ENCODE measurements around the gene RIPOR2. TPM values are rescaled to one million over a fixed set of nuclear protein-coding genes. Genes with fewer than 3 reads are reported as not detected.

Gene RIPOR2
- total RNA-seq, 1 donor from 2014 or later, result 3.1 TPM

DNA sequence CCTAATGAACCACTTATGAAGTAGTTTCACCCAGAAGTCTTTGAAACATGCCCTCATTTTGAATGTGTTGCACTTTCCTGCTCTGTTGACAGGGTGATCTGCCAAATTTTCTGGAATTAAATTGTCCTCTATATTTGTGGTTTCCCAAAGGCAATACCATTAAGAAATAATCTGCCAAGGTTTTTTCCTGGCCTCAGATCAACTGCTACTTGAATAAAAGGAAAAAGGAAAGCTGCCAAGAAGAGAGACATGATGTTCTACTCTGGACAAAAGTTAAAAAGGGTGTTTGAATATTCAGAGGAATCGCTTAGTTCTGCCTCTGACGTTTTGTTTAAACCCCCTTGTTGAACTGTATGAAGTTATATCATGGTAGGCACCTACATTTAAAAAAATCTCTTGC, 99.7 kb downstream of the RIPOR2 start:
- ATAC-seq (ENCODE audit: poor library complexity) (peak; percentile 38), DNase-seq (no peak)
- intact Hi-C loops (cut with DNase I), result no loop called here

DNA sequence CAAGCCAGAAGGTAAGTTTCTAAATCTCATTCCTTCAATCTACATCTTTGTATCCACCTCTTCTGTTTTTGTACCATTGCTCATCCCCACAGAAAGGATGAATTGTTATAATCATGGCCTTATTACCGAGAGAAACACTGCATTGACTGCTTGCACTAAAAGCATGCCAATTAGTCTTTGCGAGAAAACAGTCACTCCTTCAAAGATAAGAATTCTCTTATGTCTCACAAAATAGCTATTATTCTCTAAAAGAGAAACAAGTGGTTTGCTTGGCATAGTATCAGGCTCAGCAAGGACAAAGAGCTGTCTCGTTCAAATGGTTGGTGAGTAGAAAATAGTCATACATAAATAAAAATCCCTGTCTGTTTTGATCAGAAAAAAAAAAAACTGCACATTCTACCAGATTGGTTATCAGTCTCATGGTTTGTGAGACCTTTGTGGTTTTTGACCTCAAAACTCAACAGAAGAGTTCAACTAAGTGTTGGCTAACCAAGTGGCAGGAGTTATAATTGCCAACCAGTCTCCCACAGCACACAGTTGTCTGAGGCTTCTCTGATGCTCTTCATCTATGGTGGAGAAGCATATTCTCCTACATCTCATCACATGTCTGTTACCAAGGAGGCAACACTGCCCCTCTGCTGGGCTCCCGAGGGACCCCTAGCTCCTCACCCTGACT, 101.9 kb downstream of the RIPOR2 start:
- no peak for ATAC-seq (ENCODE audit: poor library complexity)
- no peak for DNase-seq
- intact Hi-C loops (cut with DNase I), result no loop called here

DNA sequence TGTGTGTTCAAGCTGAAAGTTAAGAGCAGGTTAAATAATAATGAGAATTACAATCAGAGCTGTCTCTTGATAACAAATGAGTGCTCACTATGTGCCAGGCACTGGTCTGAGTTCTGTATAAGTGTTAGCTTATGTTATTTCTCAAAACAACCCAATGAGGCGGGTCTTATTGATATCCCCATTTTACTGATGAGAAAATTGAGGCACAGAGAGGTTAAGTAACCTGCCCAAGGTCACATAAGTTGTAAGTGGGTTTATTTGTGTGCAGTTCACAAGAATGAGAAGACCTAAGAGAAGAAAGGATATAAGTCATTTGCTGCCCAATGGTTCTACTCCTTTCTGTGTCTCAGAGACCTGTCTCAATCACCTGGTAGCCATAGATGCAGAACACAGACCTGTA, 103.0 kb downstream of the RIPOR2 start:
- no peak for ATAC-seq (ENCODE audit: poor library complexity)
- no peak for DNase-seq
- intact Hi-C loops (cut with DNase I), result no loop called here

DNA sequence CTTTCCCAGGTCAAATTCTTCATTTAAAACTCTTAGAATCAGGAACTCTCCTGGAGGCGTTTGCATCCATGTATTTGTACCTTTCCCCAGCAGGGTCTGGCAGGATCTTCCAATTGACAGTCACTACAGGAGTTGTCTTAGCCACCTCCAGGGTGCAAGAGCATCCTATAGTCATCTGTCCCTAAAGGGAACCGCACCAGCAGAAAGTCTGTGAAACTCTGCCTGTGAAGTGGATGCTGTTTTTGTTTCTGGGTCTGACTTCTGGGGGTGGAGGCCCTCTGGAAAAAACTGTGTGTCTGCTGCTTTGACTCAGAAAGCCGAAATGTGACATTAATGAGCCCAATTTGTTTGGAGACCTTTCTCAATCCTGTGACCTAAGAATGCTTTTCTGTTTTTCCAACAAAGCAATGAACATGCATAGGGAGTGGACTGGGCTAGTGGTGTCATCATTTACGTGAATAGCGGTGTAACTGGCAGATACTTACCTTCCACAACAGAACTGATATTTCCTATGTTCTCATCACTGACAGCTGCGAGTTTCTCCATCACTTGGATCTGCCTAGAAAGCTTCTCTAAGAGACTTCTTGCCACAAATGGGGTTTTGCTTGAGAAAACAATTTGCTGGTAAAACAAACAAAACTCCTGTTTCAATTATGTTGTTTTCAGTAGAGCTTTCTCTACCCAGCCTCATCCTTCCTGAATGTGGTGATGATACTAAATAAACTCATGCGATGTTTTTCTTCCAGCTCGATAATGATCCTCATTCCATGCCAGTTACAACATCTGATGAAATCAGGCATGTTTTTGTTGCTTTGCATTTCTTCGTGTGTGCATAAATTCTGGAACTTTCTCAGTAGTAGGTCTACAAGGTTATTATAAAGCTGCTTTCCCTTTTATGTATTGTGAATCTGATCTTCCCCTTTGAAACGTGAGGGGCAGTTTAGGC, 103.7 kb downstream of the RIPOR2 start:
- DNase-seq (no peak), ATAC-seq (ENCODE audit: poor library complexity) (no peak)
- intact Hi-C loops (cut with DNase I), result no loop called here

DNA sequence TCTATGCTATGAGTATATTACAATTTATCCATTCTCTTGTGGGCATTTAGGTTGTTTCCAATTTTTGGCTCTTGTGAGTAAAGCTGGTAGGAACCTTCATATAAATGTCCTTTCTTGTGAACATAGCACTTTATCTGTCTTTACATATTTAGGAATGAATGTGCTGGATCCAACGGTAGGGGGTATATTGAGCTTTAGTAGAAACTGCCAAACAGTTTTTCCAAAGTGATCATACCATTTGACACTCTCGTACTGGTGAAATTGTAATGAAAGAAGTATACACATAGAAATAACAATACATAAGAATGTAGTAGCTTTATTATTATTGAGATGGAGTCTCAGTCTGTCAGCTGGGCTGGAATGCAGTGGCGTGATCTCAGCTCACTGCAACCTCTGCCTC, 106.1 kb downstream of the RIPOR2 start:
- ATAC-seq (ENCODE audit: poor library complexity) (no peak), DNase-seq (no peak)
- intact Hi-C loops (cut with DNase I), result no loop called here

DNA sequence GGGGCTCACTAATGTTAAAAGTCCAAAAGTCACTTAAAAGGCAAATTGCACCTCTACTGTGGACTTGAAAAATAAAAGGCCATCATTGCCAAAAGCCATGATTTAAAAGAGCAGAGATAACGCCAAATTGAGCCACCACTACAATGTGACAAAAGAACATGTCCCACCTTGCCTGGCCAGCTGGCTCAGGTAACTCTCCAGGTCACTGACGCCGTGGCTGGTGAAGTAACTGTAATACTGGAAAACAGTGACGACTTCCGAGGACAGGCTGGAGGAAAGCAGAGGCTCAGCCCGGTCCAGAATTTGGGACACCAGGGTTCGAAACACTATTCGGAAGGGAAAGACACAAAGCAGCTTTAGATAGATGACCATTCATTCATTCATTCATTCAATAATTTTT, 107.8 kb downstream of the RIPOR2 start:
- ATAC-seq (ENCODE audit: poor library complexity), result no peak
- intact Hi-C loops (cut with DNase I), result no loop called here

DNA sequence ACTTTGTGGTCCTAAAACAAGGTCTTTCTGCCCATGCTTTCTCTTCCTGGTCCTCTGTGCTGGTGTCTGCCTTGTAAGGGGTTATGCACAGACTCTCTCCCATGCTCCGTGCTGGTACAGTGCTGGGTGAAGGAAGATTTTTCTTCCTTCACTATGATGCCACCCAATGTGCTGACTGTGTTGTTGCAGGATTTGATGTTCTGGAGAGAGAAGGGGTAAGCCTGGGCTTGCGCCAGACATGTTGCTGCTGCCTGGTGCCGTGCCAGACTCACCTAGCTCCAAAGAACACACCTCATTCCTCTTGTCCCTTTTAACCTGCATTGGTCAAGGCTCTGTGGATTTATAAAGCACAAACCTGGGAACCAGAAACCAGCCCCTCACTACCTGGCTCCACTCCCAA, 108.6 kb downstream of the RIPOR2 start:
- intact Hi-C loops (cut with DNase I), result no loop called here
- DNase-seq (no peak), ATAC-seq (ENCODE audit: poor library complexity) (no peak)

More for the DNA sequence above, 107.8 kb downstream of the RIPOR2 start:
- no peak for DNase-seq

DNA sequence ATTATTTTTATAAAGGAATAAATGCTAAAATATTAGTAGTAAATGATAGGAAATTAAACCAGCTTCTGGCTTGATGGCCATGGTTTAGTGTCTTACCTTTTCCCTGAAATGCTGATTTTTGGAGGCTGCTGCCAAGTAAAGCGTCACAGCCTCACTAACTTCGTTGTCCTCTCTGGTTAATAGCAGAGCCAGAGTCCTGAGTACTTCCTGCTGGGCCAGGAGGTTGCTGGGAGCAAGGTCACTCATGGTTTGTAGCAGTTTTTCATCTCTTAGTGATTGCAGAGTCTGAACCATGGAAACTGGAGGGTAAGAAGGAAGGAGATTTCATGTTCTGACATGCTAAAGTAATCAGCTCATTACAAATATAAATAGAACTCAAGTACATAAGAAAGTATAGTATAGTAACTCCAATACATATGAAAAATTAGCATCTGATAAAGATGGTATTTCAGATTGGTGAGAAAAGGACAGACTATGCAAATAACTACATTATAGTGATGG, 110.6 kb downstream of the RIPOR2 start:
- intact Hi-C loops (cut with DNase I), result no loop called here
- ATAC-seq (ENCODE audit: poor library complexity), result no peak
- DNase-seq, result no peak

DNA sequence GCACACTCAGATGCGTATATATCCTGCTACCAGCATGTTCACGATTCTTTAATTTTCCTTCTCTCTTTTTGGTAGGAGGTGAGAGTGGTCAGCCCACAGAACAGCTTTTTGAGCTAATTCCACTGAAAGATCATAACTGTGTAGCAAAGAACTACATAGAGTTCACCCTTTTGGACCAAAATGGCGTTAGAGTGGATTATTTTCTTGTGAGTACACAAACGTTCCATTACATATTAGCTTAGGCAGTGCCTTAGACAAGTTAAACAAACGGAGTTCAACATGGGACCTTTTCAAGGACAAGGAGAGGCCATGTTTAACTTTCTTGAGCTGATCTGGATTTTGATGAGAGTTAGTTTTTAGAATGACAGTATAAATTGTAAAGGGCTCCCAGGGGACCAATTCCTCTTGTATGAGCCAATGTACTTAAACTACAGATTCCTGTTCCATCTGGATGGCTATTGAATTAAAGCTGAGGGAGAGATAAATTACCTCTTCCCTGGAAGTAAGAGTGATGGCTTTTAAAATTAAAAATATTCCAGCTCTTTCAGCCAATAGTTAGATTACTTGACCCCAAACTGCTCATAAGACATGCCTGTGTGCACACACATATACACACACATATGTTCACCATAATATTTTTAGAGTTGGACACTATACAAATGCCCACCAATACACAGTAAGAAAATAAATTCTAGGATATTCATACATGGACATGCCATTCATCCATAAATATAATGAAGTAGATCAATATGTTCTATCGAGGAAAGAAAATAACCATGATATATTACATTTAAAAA, 111.4 kb downstream of the RIPOR2 start:
- no peak for ATAC-seq (ENCODE audit: poor library complexity)
- intact Hi-C loops (cut with DNase I), result no loop called here
- DNase-seq, result no peak

DNA sequence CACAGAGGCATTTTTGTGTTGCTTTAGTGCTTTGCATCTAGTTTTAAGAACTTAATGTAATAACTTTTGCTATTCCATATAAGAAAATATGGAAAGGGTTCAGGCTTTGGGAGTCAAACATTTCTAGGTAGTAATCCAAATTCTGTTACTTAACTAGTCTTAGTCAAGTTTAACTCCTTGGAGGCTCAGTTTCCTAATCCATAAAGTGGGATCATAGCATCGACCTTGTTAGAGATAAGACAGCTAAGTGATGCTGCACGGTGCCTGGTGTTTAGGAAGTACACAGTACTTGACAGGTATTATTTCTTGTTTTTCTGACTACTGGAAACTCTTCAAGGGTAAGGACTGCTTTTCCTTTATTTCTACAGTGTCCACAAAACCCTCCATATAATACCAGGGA, 112.6 kb downstream of the RIPOR2 start:
- no peak for ATAC-seq (ENCODE audit: poor library complexity)
- no peak for DNase-seq
- intact Hi-C loops (cut with DNase I), result no loop called here

DNA sequence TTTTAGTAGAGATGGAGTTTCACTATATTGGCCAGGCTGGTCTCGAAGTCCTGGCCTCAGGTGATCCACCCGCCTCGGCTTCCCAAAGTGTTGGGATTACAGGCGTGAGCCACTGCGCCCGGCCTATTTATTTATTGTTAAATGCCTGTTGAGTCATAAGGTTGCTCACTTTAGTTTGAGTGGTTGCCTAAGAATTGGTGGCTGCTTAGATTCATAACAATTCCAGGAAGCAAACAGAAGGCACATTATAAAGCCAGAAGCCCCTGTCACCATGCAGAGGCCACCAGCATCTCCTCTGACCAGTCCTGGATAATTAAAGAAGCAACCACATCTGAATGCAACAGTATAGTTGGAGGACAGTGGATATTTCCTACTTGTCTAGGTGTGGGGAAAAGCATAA, 113.1 kb downstream of the RIPOR2 start:
- ATAC-seq (ENCODE audit: poor library complexity), result no peak
- no peak for DNase-seq
- intact Hi-C loops (cut with DNase I), result no loop called here

DNA sequence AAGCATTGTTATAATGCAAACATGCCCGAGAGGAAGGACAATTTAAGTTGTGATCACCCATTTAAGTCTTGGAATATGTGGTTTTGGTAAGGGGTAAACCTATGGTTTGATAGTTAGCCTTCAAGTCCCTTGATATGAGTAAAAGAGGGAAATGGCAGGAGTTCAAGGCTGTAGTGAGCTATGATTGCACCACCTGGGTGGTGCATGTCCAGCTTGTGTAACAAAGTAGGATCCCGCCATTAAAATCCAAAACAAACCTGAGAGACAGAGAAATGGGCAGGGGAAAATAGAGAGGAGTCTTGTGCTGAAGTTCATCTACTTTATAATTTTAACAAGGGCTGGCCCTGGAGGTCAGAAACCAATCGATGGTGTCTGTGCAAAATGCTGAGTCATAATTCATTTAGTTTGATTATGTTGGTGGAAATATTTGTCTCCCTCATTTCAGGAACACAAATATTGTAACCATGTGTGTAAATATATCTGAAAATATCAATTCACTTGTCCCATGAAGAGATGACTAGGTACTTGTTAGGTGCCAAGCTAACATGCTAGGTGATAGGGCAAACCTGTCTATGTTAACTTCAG, 113.8 kb downstream of the RIPOR2 start:
- intact Hi-C loops (cut with DNase I), result no loop called here
- ATAC-seq (ENCODE audit: poor library complexity) (no peak), DNase-seq (no peak)

DNA sequence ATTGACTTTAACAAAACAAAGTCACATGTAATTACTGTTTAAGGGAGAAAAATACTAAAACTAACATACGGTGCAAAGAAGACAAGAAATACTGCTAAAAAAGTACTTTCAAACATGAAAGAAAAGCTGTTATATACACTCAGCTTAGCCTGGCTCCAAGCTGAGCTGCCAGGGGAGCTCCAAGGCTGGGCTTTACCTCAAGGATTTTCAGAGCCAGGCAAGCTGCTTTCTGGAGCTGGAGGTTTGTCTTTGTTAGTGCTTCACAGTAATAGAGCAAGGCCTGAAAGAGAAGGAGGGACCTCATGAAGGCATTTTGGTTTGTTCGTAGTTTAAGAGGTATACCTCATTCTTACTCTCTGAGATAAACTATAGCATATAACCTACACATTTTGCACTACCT, 117.4 kb downstream of the RIPOR2 start:
- ATAC-seq (ENCODE audit: poor library complexity) (no peak), DNase-seq (no peak)

DNA sequence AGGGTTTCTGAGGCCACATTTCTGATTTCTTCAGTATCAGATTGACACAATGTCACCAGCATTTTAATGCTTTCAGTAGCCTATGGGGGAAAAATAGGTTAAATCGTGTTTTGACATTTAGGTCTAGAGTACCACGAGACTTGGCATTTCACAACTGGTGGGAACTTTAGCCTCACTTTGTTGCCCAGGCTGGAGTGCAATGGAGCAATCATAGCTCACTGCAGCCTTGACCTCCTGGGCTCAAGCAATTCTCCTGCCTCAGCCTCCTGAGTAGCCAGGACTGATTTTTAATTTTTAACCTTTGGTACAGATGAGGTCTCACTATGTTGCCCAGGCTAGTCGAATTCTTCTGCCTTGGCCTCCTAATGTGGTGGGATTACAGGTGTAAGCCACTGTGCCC, 126.0 kb downstream of the RIPOR2 start:
- intact Hi-C loops (cut with DNase I), result no loop called here
- no peak for ATAC-seq (ENCODE audit: poor library complexity)
- no peak for DNase-seq

More for the DNA sequence above, 117.4 kb downstream of the RIPOR2 start:
- intact Hi-C loops (cut with DNase I), result no loop called here

DNA sequence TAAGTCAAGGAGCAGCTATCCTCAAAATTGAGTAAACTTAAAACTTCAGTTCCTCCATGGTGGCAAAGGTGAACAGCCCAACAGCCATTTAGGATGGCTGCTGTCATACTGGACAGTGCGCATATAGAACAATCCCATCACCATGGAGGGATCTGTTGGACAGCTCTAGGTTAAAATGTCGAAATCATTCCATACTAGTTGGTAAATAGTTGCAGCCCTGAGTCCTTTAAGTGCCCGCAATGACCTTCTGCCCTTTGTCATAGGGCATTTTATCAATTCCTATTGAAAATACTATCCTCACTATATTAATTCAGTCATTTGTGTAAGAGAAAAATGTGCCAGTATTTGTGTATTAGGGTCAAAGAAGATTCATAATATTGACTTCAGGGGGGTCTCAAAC, 128.2 kb downstream of the RIPOR2 start:
- intact Hi-C loops (cut with DNase I), result no loop called here
- ATAC-seq (ENCODE audit: poor library complexity), result no peak
- DNase-seq, result no peak

DNA sequence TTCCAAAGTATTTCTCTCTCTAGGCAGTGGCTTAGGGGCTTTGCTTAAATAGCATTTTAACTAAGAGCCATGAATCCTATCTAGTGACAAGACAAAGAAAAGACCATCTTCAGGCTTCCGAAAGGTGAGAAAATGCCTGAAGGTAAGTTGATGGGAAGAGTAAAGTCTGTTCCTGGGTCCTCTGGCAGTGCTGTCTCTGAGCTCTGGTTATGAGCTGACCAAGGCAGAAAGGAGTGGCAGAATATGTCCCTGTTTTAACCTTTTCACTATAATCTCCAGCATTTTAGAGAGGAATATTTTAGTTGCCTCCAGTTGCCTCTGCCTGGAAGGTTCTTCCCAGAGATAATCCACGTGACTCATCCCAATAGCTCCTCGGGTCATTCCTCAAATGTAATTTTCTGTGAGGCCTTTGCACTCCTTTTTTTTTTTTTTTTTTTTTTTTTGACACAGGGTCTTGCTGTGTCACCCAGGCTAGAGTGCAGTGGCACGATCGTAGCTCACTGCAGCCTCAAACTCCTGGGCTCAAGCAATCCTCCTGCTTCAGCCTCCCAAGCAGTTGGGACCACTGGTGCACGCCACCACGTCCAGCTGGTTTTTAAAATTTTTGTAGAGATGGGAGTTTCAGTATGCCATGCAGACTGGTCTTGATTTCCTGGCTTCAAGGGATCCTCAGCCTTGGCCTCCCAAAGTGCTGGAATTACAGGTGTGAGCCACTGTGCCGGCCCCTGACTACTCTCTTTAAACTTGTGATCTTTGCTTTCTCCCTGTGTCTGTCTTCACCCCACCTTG, 133.3 kb downstream of the RIPOR2 start:
- intact Hi-C loops (cut with DNase I), result no loop called here
- DNase-seq (no peak), ATAC-seq (ENCODE audit: poor library complexity) (no peak)

DNA sequence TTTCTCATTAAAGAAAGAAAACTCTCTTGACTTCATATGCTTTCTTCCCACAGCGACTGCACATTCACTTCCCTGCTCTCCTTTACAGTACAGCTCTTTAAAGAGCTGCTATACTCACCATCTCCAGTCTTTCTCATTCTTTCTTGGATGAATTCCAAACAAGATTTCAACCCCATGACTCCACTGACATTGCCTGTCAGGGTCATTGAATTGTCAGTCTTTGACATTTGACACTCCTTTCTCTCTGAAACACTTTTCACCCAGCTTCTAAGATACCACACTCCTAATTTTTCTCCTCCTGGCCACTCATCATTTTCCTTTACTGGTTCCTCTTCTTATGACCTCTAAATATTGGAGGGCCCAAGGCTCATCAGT, 136.2 kb downstream of the RIPOR2 start:
- DNase-seq (no peak), ATAC-seq (ENCODE audit: poor library complexity) (no peak)
- intact Hi-C loops (cut with DNase I), result no loop called here

Measured in Right ventricle myocardium superior (tissue), 1 donor.